Measurements from ENCODE around the gene GALK2.
"Not testable (repeated sequence)": the region's sequence is repeated elsewhere in the genome, so short reads cannot be mapped to it uniquely, and the experiment has no call there.

The GALK2 gene

DNA sequence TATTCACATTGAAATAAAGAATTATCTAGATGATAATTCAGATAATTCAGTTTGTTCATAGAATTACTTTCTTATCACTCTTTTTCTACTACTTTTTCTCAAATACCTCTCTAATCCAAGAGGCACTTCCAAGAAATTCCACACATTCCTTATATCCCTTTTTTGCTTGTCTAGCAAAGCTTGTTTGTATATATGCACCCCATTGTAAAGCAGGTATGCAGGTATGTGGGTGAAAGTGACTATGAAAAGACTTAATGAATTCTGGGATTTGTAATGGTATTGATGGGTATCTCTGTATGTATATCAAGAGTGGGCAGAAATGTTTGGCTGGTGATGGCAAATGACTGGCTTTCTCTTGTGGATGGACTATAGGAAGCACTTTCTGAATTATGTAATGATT lies 158.9 kb downstream of the GALK2 start:
- no peak for DNase-seq (ENCODE audit: low read depth in 4 of 4, low spot score in 1 of 4)

DNA sequence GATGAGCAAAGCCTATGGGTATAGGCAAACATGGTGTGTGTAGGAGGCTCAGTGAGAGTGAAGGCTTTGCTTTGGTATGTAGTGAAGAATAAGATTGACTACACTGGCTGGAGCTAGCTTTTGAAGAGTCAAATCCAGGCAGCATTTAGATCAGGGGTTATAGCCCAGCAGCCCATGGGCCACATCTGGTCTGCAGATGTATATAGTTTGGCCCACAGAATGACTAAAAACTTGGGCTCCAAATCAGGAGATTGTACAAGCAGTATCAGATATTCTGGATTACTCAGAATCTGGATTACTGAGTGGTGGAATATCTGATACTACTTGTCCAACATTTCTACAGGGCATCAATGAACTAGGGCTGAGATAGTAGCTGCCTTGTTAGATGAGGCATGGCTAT lies 160.1 kb downstream of the GALK2 start:
- DNase-seq (ENCODE audit: low read depth in 4 of 4, low spot score in 1 of 4), result no peak

DNA sequence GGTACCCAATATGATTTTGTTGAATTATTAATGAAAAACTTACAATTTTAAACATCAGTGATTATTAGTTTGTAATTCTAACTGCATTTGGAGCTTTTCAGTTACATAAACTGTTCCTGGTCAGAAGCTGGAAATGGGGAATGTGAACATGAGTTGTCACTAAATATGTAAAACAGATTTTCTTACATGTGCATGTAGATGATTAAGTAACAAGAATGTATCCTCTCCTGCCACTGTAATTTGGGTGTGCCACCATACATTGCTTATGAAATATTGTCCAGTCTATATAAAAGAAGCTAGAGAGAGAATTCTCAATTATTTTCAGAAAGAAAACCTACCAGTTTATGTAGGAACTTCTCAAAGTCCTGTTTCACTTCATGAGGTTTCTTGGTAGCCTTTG lies 161.4 kb downstream of the GALK2 start:
- no peak for DNase-seq (ENCODE audit: low read depth in 4 of 4, low spot score in 1 of 4)

DNA sequence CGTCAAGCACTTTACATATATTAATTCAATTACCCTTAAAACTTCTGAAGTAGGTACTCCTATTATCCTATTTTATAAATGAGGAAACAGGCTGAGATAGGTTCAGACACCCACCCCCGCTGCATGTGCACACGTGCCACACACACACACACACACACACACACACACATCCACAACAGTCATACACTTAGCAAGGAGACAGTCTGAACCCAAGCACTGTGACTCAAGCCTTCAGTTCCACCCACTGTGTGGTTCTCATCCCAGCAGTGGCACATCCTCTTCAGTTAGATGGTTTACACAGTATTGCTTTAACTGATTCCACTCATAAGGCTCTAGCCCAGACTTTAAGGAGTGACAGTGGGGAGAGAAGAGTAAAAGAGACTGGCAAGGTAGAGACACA lies 161.9 kb downstream of the GALK2 start:
- no peak for DNase-seq (ENCODE audit: low read depth in 4 of 4, low spot score in 1 of 4)

DNA sequence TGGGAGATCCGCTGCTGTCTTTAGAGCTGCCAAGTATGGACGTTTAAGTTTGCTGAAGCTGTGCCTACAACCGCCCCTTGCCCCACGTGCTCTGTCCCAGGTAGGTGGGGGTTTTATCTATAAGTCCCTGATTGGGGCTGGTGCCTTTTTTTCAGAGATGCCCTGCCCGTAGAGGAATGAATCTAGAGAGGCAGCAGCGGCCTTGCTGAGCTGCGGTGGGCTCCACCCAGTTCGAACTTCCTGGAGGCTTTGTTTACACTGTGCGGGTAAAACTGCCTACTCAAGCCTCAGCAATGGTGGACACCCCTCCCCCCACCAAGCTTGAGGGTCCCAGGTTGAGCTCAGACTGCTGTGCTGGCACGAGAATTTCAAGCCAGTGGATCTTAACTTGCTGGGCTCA lies 169.6 kb downstream of the GALK2 start:
- DNase-seq (ENCODE audit: low read depth in 4 of 4, low spot score in 1 of 4), result no peak

DNA sequence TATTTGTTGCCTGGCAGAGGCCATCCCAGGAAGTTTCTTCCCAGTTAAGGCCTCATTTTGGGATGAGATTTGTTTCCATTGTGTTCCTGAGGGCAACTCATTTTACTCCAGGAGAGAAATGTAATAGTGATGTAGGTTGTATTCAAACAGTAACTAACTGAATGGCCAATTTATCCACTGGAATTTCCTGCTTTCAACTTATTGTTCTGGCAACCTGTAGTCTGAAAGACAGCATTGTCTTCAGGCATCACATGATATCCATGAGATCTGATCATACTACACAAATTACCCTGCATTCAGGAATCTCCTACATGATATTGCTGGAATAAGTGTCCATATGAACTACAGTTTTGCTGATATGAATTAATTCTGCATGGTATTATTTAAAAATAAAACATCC lies 173.5 kb downstream of the GALK2 start:
- DNase-seq (ENCODE audit: low read depth in 4 of 4, low spot score in 1 of 4), result no peak

DNA sequence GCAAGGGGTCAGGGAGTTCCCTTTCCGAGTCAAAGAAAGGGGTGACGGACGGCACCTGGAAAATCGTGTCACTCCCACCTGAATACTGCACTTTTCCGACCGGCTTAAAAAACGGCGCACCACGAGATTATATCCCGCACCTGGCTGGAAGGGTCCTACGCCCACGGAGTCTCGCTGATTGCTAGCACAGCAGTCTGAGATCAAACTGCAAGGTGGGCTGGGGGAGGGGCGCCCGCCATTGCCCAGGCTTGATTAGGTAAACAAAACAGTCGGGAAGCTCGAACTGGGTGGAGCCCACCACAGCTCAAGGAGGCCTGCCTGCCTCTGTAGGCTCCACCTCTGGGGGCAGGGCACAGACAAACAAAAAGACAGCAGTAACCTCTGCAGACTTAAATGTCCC lies 184.4 kb downstream of the GALK2 start:
- not testable (repeated sequence) for DNase-seq (ENCODE audit: low read depth in 4 of 4, low spot score in 1 of 4)

DNA sequence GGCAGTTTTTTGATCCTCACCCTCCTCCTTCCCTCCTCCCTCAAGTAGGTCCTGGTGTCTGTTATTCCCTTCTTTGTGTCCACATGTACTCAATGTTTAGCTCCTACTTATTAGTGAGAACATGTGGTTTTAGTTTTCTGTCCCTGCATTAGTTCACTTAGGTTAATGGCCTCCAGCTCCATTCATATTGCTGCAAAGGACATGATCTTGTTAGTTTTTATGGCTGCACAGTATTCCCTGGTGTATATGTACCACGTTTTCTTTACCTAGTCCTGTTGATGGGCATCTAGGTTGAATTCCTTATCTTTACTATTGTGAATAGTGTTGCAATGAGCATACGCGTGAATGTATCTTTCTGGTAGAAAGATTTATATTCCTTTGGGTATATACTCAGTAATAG lies 191.3 kb downstream of the GALK2 start:
- DNase-seq (ENCODE audit: low read depth in 4 of 4, low spot score in 1 of 4), result no peak

DNA sequence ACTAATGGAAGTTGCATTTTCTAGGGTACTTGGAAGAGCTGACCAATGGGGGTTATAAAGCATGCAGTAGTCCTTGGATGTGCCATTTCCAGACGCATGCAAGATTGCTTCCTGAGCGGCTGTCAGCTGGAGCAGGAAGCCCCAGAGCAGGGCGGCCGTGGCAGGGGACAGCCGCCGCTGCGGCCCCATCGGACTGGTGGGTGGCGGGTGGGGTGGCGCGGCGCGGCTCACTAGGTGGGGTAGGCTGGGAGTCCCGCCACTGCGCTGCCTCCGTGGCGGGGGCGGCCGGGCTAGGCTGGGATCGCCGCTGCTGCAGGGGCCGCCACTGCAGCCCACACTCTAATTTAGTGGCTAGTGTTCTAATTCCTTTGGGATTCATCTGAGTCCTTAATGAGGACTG lies 196.4 kb downstream of the GALK2 start:
- no peak for DNase-seq (ENCODE audit: low read depth in 4 of 4, low spot score in 1 of 4)

DNA sequence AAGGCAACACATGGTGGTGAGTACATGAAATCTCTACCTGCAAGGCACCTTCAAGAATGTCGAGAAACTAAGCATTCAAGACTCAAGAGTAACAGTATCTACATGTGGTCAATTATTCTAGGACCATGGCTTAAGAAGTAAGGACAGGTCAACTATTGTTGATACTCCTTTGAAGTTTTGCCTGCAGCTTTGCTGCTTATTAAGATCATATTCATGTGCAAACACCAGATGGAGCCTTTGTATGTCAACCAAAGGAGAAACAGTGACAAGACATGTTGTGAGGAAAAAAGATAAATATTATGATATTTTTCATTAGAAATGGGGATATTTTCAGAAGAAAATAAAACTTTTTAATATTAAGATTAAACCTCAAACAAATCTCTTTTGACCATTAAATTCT lies 200.7 kb downstream of the GALK2 start:
- no peak for DNase-seq (ENCODE audit: low read depth in 4 of 4, low spot score in 1 of 4)

DNA sequence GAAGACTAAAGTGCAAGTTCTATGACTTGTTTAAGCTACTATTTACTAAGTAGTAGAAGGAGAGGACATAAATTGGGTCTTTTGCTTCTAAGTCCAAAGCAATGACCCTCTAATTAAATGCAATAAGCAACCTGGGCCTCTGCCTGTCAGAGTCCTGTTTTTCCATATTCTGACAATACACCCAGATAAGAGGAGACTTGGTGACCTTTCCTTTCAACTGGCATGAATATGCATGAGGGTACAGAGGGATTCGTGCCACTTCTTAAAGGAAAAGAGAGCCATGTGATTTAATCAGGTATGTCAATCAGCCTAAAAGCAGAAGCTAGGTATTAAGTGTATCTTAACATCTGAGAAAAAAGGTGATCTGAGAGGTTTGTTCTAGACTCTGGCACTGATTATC lies 202.3 kb downstream of the GALK2 start:
- DNase-seq (ENCODE audit: low read depth in 4 of 4, low spot score in 1 of 4), result no peak

DNA sequence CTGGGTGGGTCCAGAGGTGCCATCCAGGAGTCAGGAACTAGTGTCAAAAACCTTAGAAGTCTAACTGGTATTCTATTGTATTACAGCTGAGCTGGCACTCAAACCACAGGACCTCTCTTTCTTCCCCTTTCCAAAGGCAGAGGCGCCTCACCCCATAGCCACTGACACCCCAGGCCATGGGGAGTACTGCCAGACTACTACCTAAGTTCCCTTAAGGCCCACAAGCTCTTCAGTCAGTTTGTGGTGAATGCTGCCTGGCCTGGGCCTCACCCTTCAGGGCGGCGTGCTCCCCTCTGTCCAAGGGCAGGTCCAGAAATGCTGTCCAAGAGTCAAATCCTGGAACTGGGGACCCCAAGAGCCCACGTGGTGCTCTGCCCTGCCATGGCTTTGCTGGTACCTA lies 209.9 kb downstream of the GALK2 start:
- no peak for DNase-seq (ENCODE audit: low read depth in 4 of 4, low spot score in 1 of 4)

DNA sequence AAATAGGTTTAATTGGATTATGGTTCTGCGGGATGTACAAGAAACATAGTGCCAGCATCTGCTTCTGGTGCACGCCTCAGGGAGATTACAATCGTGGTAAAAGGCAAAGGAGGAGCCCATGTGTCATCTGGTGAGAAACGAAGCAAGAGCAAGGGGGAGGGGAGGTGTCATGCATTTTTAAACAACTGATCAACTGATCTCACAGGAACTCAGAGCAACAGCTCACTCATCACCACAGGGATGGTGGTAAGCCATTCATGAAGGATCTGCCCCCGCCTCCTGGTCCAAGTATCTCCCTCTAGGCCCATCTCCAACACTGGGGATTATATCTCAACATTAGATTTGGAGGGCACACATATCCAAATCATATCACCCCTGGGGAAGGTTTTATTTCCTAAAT lies 210.9 kb downstream of the GALK2 start:
- DNase-seq (ENCODE audit: low read depth in 4 of 4, low spot score in 1 of 4), result no peak
